Measurements from ENCODE around the gene CAMK2N1.

The CAMK2N1 gene

DNA sequence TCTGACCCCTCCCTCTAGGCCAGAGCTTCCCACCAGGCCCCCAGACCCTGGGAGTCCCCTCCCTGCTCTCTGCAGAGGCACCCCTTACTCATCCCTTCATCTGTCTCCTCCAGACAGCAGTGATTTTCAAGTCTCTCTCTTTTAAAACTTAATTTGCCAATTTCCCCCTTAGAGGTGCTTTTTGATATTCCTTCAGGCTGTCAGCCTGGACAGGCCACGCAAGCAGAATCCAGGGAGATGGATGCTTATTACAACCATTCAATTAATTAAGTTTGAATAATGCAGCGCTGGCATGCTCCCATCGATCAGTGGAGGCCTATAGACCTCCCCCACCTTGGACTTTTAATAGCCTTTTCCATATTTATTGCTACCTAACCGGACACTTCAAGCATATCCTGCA is 6.2 kb downstream of the CAMK2N1 start:
- H3K4me1 ChIP-seq (ENCODE audit: low read length), result no peaks in the 10 kb centered on the region
- no peak overlapping the region for H3K27ac ChIP-seq (ENCODE audit: low read length)
- H3K4me2 ChIP-seq (ENCODE audit: low read length), result no peak overlapping the region
- no peaks in the 10 kb centered on the region for H3K9me3 ChIP-seq (ENCODE audit: insufficient read depth, low read length)
- H3K36me3 ChIP-seq (replicated peaks; ENCODE audit: low read depth, low read length), result no peaks in the 10 kb centered on the region
- no peak overlapping the region for H3K4me3 ChIP-seq (ENCODE audit: low read length)
- no peaks in the 10 kb centered on the region for H3K79me2 ChIP-seq (ENCODE audit: low read length)
- no peak overlapping the region for H2AFZ ChIP-seq (ENCODE audit: low read depth, low read length)
- no peak overlapping the region for H3K9ac ChIP-seq (ENCODE audit: low read length)
- H4K20me1 ChIP-seq (ENCODE audit: insufficient read depth, low read length), result no peaks in the 10 kb centered on the region
- no peak for TF ChIP-seq EZH2phosphoT487 (IDR thresholded peaks at IDR 0.05; ENCODE audit: low read depth)
- TF ChIP-seq, protein P1, sequence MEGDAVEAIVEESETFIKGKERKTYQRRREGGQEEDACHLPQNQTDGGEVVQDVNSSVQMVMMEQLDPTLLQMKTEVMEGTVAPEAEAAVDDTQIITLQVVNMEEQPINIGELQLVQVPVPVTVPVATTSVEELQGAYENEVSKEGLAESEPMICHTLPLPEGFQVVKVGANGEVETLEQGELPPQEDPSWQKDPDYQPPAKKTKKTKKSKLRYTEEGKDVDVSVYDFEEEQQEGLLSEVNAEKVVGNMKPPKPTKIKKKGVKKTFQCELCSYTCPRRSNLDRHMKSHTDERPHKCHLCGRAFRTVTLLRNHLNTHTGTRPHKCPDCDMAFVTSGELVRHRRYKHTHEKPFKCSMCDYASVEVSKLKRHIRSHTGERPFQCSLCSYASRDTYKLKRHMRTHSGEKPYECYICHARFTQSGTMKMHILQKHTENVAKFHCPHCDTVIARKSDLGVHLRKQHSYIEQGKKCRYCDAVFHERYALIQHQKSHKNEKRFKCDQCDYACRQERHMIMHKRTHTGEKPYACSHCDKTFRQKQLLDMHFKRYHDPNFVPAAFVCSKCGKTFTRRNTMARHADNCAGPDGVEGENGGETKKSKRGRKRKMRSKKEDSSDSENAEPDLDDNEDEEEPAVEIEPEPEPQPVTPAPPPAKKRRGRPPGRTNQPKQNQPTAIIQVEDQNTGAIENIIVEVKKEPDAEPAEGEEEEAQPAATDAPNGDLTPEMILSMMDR (IDR thresholded peaks at IDR 0.05; ENCODE audit: low read depth, low read length), result no peak
- no peaks in the 10 kb centered on the region for H3K27me3 ChIP-seq (ENCODE audit: low read depth, low read length)

DNA sequence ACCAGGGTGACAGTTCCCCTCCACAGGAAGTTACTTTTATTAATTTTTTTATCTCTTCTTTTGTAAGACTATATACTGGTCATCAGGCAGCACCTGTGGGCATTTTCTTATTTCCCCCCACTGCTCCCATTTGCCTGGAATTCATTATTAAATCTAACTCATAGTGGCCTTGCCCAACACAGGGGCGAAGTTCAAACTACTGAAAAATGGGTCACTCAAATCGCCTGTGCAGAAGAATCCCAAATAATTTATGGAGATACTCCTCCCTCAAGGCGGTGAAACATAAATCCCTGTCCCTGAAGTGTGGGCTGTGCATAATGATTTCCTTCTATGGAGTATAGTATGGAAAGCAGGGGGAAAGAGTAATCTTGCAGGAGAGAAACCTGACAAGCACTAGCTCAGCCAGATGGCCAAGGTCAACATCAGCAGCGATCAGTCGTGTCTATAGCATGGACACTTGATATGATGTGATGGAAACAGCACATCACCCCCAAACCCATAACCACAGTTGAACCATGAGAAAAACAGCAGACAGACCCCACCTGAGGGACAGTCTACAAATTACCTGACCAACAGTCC is 7.9 kb downstream of the CAMK2N1 start:
- no peaks in the 10 kb centered on the region for H3K27me3 ChIP-seq (ENCODE audit: low read depth, low read length)

DNA sequence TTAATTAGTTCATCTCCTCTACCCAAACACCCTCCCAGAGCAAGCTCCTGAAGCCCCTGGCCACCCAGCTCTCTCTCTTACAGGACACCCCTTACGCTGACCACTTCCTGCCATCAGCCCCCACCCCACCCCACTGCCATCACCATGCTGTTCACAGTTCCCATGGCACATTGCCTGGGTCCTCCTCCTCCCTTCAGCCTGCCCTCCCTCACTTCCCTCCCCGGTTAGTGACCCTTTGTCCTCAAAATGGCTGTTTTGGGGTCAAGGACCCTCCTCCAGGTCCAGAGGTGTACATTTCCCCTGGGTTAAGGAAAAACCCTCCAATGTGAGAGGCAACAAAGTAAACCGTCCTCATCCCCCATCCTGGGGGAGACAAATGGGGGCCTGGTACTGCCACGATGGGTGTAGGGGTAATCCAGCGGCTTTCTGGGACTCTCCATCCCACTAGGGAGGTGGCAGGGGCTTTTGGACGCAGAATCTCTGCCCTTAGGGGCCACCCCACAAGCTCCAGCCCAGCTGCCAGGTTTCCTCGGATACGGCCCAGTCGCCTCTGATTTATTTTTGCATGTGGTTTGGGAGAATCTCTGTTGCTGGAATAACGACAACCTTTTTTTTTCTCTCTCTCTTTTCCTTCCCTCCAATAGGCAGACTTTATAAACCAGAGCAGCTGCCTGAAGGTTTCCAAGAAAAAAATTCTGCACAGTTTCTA is 8.5 kb downstream of the CAMK2N1 start:
- TF ChIP-seq, protein P1 (IDR thresholded peaks at IDR 0.05; ENCODE audit: low read depth, low read length), result no peak
- no peak for TF ChIP-seq EZH2phosphoT487 (IDR thresholded peaks at IDR 0.05; ENCODE audit: low read depth)
- no peaks in the 10 kb centered on the region for H3K36me3 ChIP-seq (replicated peaks; ENCODE audit: low read depth, low read length)
- no peak overlapping the region for H3K4me2 ChIP-seq (ENCODE audit: low read length)
- no peaks in the 10 kb centered on the region for H3K4me1 ChIP-seq (ENCODE audit: low read length)
- H3K9me3 ChIP-seq (ENCODE audit: insufficient read depth, low read length), result no peaks in the 10 kb centered on the region
- no peak overlapping the region for H3K9ac ChIP-seq (ENCODE audit: low read length)
- H4K20me1 ChIP-seq (ENCODE audit: insufficient read depth, low read length), result no peaks in the 10 kb centered on the region
- H3K79me2 ChIP-seq (ENCODE audit: low read length), result no peaks in the 10 kb centered on the region
- H3K27me3 ChIP-seq (ENCODE audit: low read depth, low read length), result no peaks in the 10 kb centered on the region
- H3K27ac ChIP-seq (ENCODE audit: low read length), result no peak overlapping the region
- H3K4me3 ChIP-seq (ENCODE audit: low read length), result no peak overlapping the region
- H2AFZ ChIP-seq (ENCODE audit: low read depth, low read length), result no peak overlapping the region

More for the DNA sequence above, 7.9 kb downstream of the CAMK2N1 start:
- Histone ChIP-seq H3K9ac (ENCODE audit: low read length) (no peak overlapping the region), H4K20me1 (ENCODE audit: insufficient read depth, low read length) (no peaks in the 10 kb centered on the region), H3K9me3 (ENCODE audit: insufficient read depth, low read length) (no peaks in the 10 kb centered on the region), H3K36me3 (replicated peaks; ENCODE audit: low read depth, low read length) (no peaks in the 10 kb centered on the region), H3K4me3 (ENCODE audit: low read length) (no peak overlapping the region), H3K4me1 (ENCODE audit: low read length) (no peaks in the 10 kb centered on the region), H3K4me2 (ENCODE audit: low read length) (no peak overlapping the region), H3K79me2 (ENCODE audit: low read length) (no peaks in the 10 kb centered on the region), H2AFZ (ENCODE audit: low read depth, low read length) (no peak overlapping the region), H3K27ac (ENCODE audit: low read length) (no peak overlapping the region)
- TF ChIP-seq, protein P1 (IDR thresholded peaks at IDR 0.05; ENCODE audit: low read depth, low read length), result no peak
- no peak for TF ChIP-seq EZH2phosphoT487 (IDR thresholded peaks at IDR 0.05; ENCODE audit: low read depth)

DNA sequence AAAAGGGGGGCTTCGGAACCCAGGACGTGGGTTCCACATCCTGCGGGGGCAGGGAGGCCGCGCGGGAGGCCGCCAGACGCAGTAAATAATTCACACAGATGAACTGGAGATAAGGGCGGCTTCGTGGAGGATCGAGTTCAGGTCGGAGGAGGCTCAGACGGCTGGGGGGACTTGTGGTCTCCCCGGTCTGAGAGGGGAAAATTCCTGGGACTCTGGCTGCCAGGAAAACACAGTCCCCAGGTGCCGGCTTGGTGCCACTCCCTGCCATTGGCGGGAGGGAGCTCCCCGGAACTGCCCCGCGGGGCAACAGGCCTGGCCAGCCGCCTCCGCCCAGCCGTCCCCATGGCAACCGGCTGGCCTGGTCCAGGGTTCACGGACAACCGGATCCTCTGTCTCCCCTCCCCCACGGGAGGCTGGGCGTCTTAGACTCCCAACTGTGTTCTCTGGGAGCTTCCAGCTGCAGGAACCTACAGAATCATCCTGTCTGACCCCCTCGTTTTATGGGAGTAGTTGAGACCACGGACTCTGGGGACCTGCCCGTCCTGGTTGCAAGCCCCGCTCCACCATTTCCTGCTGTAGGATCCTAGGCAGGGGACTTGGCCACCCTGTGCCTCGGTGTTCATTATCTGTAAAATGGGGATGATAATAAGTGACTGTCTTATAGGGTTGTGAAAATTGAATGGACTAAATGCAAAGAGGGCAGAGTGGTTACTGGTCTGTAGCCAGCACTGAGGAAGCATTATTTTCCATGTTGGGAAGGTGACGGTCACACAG is 9.6 kb downstream of the CAMK2N1 start:
- no peaks in the 10 kb centered on the region for H4K20me1 ChIP-seq (ENCODE audit: insufficient read depth, low read length)
- no peaks in the 10 kb centered on the region for H3K4me1 ChIP-seq (ENCODE audit: low read length)
- H3K79me2 ChIP-seq (ENCODE audit: low read length), result no peaks in the 10 kb centered on the region
- no peak overlapping the region for H3K4me3 ChIP-seq (ENCODE audit: low read length)
- H3K27ac ChIP-seq (ENCODE audit: low read length), result no peak overlapping the region
- TF ChIP-seq EZH2phosphoT487 (IDR thresholded peaks at IDR 0.05; ENCODE audit: low read depth), result no peak
- TF ChIP-seq, protein P1 (IDR thresholded peaks at IDR 0.05; ENCODE audit: low read depth, low read length), result no peak
- H3K9me3 ChIP-seq (ENCODE audit: insufficient read depth, low read length), result no peaks in the 10 kb centered on the region
- no peak overlapping the region for H2AFZ ChIP-seq (ENCODE audit: low read depth, low read length)
- H3K36me3 ChIP-seq (replicated peaks; ENCODE audit: low read depth, low read length), result no peaks in the 10 kb centered on the region
- no peaks in the 10 kb centered on the region for H3K27me3 ChIP-seq (ENCODE audit: low read depth, low read length)
- H3K9ac ChIP-seq (ENCODE audit: low read length), result no peak overlapping the region
- no peak overlapping the region for H3K4me2 ChIP-seq (ENCODE audit: low read length)

Data from OCI-LY3 (cell line).